ENCODE data around the gene EFCAB6. TPM values are rescaled to one million over a fixed set of nuclear protein-coding genes. Genes with fewer than 3 reads are reported as not detected.

Gene EFCAB6
- total and polyA plus RNA-seq, 11 donors = 0.53 to 2.3 (median 1.5) TPM

DNA sequence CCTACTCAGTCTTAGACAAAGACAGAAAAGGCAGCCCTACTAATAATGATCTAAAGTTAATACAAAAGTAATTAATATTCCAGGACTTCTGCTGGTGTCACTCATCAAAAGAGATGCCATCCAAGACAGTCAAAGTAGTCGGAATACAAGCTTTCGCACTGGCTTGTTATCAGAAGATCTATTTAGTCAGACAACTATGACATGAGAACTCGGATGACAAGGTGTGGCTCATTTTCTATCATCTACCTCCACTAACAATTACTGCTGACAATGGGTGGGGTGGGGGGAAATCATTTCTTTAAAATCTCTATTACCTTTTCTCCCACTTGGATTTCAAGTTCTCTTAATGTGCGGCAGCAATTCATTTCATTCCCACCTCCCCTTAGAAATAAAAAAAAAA, 56.7 kb downstream of the EFCAB6 start:
- no peak for DNase-seq
- Histone ChIP-seq H3K4me3 (no peak overlapping the region), H3K36me3 (no peaks in the 10 kb centered on the region), H3K9me3 (peaks cover 0 to 3% (median 0%) of the 10 kb centered on the region in 12 donors), H3K27me3 (no peaks in the 10 kb centered on the region), H3K27ac (no peak overlapping the region), H3K4me1 (no peaks in the 10 kb centered on the region)
- ATAC-seq = no peak
- intact Hi-C loops (cut with DNase I) = no loop called here
- TF ChIP-seq, protein P1, sequence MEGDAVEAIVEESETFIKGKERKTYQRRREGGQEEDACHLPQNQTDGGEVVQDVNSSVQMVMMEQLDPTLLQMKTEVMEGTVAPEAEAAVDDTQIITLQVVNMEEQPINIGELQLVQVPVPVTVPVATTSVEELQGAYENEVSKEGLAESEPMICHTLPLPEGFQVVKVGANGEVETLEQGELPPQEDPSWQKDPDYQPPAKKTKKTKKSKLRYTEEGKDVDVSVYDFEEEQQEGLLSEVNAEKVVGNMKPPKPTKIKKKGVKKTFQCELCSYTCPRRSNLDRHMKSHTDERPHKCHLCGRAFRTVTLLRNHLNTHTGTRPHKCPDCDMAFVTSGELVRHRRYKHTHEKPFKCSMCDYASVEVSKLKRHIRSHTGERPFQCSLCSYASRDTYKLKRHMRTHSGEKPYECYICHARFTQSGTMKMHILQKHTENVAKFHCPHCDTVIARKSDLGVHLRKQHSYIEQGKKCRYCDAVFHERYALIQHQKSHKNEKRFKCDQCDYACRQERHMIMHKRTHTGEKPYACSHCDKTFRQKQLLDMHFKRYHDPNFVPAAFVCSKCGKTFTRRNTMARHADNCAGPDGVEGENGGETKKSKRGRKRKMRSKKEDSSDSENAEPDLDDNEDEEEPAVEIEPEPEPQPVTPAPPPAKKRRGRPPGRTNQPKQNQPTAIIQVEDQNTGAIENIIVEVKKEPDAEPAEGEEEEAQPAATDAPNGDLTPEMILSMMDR (IDR thresholded peaks at IDR 0.05) = no peak
- no peak for TF ChIP-seq POLR2A (IDR thresholded peaks at IDR 0.05)
- WGBS, 4 donors = 91 to 95% (median 92%) methylated on average over 4 of the region's 4 CpGs

DNA sequence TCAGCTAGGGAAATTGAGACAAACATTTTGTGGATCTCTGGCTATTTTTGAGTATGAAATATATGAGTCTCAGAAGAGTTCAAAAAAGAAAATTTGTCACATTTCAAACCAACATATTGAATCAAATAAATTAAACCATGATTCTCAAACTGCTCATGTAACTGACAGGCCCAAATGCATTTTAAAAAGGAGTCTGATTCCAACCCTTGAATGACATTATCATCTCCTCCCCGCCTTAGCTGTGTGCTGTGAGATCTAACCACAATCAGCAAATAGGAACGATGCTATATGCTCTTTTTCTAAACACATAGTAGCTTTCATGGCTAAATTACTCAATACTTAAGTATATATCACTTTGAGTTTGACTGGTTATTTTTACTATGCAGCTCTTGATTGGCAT, 57.1 kb downstream of the EFCAB6 start:
- WGBS, 4 donors = 82 to 86% (median 84%) methylated on average over 2 of the region's 2 CpGs
- H3K36me3 ChIP-seq = no peaks in the 10 kb centered on the region
- H3K4me3 ChIP-seq = no peak overlapping the region
- intact Hi-C loops (cut with DNase I) = no loop called here
- H3K27me3 ChIP-seq = no peaks in the 10 kb centered on the region
- H3K9me3 ChIP-seq = peaks cover 0 to 3% (median 0%) of the 10 kb centered on the region in 12 donors
- no peak for TF ChIP-seq POLR2A (IDR thresholded peaks at IDR 0.05)
- TF ChIP-seq, protein P1 (IDR thresholded peaks at IDR 0.05) = no peak
- H3K4me1 ChIP-seq = no peaks in the 10 kb centered on the region
- no peak overlapping the region for H3K27ac ChIP-seq
- DNase-seq (no peak), ATAC-seq (no peak)

DNA sequence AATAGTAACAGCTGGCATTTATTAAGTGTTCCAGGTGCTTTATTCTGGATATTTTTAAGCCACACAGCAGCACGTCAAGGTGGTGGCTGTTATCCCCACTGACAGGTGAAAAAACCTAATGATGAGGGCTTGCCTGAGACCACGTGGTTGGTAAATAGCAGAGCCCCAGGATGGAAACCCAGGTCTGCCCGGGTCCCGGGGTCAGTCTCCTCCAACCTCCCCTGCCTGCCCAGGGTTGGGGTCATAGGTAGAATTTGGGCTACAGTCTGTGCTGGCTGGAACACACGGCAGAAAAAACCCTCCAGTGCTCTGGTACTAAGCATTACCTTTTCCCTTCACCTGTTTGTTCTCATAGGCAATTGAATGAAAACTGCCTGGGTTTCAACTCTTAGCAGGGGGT, 57.9 kb downstream of the EFCAB6 start:
- 72 to 81% (median 75%) methylated on average over 5 of the region's 5 CpGs for WGBS, 4 donors
- intact Hi-C loops (cut with DNase I) = no loop called here
- H3K9me3 ChIP-seq = peaks cover 0 to 3% (median 0%) of the 10 kb centered on the region in 12 donors
- ATAC-seq (no peak), DNase-seq (no peak)
- TF ChIP-seq POLR2A (IDR thresholded peaks at IDR 0.05) = no peak
- TF ChIP-seq, protein P1 (IDR thresholded peaks at IDR 0.05) = no peak
- no peaks in the 10 kb centered on the region for H3K4me1 ChIP-seq
- no peaks in the 10 kb centered on the region for H3K27me3 ChIP-seq
- H3K4me3 ChIP-seq = no peak overlapping the region
- H3K27ac ChIP-seq = no peak overlapping the region
- H3K36me3 ChIP-seq = no peaks in the 10 kb centered on the region

DNA sequence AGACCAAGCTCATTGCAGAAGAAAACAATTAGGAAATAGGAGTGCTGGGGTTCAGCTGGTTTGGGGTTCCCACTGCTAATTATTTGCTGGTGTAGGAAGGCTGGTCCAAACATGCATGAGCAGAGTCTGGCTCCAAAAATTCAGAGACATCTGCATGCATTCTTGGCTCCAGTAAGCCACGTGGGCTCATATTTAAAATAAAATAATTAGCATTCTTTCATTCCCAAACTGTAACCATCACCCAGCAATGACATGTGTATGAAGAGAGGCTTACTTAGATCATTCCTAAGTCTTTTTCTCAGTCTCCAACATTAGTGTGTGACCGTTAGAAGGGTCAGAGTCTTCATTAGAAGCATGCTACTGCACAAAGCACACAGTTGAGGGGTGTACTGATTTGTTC, 58.4 kb downstream of the EFCAB6 start:
- 67 to 87% (median 72%) methylated on average over 2 of the region's 2 CpGs for WGBS, 4 donors
- Histone ChIP-seq H3K27me3 (no peaks in the 10 kb centered on the region), H3K27ac (no peak overlapping the region), H3K9me3 (peaks cover 0 to 3% (median 0%) of the 10 kb centered on the region in 12 donors), H3K36me3 (no peaks in the 10 kb centered on the region), H3K4me3 (no peak overlapping the region), H3K4me1 (no peaks in the 10 kb centered on the region)
- ATAC-seq (no peak), DNase-seq (no peak)
- intact Hi-C loops (cut with DNase I) = no loop called here
- TF ChIP-seq, protein P1 (IDR thresholded peaks at IDR 0.05) = no peak
- no peak for TF ChIP-seq POLR2A (IDR thresholded peaks at IDR 0.05)

All from heart left ventricle (tissue), 16 donors.